ENCODE data around the gene ORMDL3.

GRCh38 chr17:39887078-39887477 is 40.3 kb downstream of the ORMDL3 start:
- TF ChIP-seq FOXM1 (IDR thresholded peaks at IDR 0.05; ENCODE audit: borderline replicate concordance): no peak
- TF ChIP-seq FOXK2 (IDR thresholded peaks at IDR 0.05): no peak
- no peak for TF ChIP-seq NFRKB (IDR thresholded peaks at IDR 0.05)
